Right cardiac atrium (tissue), 5 donors: ENCODE results near the gene TANGO6. TPM values are rescaled to one million over a fixed set of nuclear protein-coding genes. Genes with fewer than 3 reads are reported as not detected.
A peak's percentile ranks its signal among the peaks of the same experiment; 100 is the strongest.

ENCODE experiments used
- ATAC-seq, 2 donors: fragments of 200-7000 bp; cut with Tn5 transposase; one replicate each; pipeline versions ENCODE4 v1.8.0 to v1.9.1; 2020; ENCODE audit warnings: moderate library complexity in 2 of 2, mild to moderate bottlenecking in 1 of 2
- DNase-seq, 3 donors: peaks; one replicate each; pipeline ENCODE4 v3.0.0-alpha.2; 2020
- H3K27ac ChIP-seq: one replicate; pipeline ENCODE4 v1.5.1; 2013; ENCODE audit warnings: mild to moderate bottlenecking, low read length, control low read depth, moderate library complexity
- H3K27me3 ChIP-seq: one replicate; pipeline ENCODE4 v1.6.1; 2013; ENCODE audit not compliant: control insufficient read depth, insufficient read depth
- H3K4me1 ChIP-seq: one replicate; pipeline ENCODE4 v1.6.1; 2013; ENCODE audit warnings: low read length; ENCODE audit not compliant: control insufficient read depth, insufficient read depth
- H3K4me3 ChIP-seq: one replicate; pipeline ENCODE4 v1.5.1; 2013; ENCODE audit warnings: low read length, control low read depth
- H3K9me3 ChIP-seq: one replicate; pipeline ENCODE4 v1.6.1; 2013; ENCODE audit warnings: low read length; ENCODE audit not compliant: control insufficient read depth
- WGBS: extraction: QIAGEN DNeasy Blood & Tissue Kit; methylation state at CpG from one replicate; pipeline ENCODE4 v1.1.7; 2013; 5-methylcytosine and 5-hydroxymethylcytosine counted together
- intact Hi-C, 4 donors: fragments of 100-400 bp; cut with DNase I; formaldehyde crosslinking; loops; one replicate each; pipeline versions ENCODE4 v1.11.0 to v1.14.0; 2022 to 2023
- polyA plus RNA-seq: library from polyadenylated mRNA; stranded (reverse); fragments of 200-250 nt; gene quantifications from one replicate; pipeline ENCODE4 v1.2.3, GENCODE V29; 2013
- total RNA-seq, 4 donors: library from RNA; stranded (reverse); fragmentation: NEBNext Ultra II Directional; extraction: Animal tissue kit (Norgen Biotek cat#: 25700); gene quantifications; one replicate each; pipeline ENCODE4 v1.2.1, GENCODE V29; 2021
- donor health status: healthy with polysubstance abuse.
- donor health status: DM: no; HTN: yes; CAD: no.
- donor health status: DM: no; HTN: no; CAD: no.
- donor health status: DM: no; HTN: yes; CAD: no; lungs with severe emphysema.
- donor health status: DM: yes; HTN: yes; CAD: no.

Gene TANGO6
- total and polyA plus RNA-seq, 5 donors: 2.1 to 11.5 (median 9.7) TPM

DNA sequence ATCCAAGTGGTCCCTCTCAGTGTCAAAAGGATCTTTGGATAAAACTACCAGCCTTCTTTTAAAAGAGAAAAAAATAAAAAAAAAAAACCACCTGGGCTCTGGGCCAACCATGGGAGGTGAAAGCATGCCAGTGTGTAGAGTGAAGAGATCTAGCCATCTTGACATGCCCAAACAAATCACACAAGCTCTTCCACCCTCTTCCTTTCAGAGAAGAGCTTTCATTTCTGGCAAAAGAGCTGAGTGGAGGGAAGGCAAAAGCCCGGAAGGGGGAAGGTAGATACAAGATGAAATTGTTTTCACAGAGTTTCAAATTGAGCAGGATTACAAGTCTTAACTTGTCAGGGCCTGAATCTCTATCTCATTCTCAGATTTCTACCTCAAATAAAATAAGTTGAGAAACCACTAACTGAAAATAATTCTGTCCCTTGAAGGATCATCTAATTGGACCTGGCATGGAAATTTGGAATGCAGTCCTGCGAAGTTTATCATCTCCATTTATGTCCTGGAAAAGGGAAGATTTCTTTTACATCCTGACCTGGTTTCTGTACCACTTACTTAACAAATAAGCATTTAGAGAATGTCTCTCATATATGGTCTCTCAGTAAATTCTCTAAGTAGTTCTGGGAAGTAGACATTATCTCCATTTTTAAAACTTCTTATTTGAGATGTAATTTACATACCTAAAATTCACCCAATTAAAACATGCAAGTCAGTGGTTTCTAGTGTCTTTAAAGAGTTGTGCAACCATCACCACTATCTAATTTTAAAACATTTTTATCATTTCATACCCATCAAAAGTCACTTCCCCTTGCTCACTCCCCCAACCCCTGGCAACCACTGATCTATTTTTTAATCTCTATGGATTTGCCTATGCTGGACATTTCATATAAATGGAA is 93.7 kb downstream of the TANGO6 start:
- 78% methylated on average over 2 of the region's 2 CpGs for WGBS
- Histone ChIP-seq H3K4me3 (no peak overlapping the region), H3K9me3 (no peaks in the 10 kb centered on the region), H3K27me3 (no peaks in the 10 kb centered on the region), H3K27ac (no peak overlapping the region), H3K4me1 (no peaks in the 10 kb centered on the region)
- ATAC-seq (no peak), DNase-seq (no peak)
- intact Hi-C loops: no loop called here

DNA sequence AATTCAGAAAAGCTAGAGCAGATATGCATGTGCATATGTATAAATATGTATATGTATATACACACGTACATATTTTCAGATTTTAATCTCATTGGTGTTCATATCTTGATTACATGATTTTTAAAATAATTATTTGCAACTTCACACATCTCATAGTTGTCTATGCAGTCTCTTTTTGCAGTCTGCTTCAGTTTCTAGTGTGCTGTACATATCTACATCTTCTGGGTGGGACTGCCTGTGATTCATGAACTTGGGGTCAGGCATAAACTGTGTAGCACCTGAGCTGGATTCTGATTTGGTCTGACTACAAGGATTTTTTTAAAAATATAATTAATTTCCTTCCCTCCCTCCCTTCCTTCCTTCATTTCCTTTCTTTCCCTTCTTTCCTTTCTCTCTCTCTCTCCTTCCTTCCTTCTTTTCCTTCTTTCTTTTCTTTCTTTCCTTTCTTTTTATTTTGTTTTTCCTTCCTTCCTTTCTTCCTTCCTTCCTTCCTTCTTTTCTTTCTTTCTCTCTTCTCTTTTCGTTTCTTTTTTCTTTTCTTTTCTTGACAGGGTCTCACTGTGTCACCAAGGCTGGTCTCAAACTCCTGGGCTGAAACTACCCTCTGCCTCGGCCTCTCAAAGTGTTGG is 96.5 kb downstream of the TANGO6 start:
- intact Hi-C loops: no loop called here
- DNase-seq (no peak), ATAC-seq (no peak)
- Histone ChIP-seq H3K4me1 (no peaks in the 10 kb centered on the region), H3K4me3 (no peak overlapping the region), H3K27me3 (no peaks in the 10 kb centered on the region), H3K9me3 (no peaks in the 10 kb centered on the region), H3K27ac (no peak overlapping the region)
- WGBS: 85% methylated on average over 3 of the region's 3 CpGs

DNA sequence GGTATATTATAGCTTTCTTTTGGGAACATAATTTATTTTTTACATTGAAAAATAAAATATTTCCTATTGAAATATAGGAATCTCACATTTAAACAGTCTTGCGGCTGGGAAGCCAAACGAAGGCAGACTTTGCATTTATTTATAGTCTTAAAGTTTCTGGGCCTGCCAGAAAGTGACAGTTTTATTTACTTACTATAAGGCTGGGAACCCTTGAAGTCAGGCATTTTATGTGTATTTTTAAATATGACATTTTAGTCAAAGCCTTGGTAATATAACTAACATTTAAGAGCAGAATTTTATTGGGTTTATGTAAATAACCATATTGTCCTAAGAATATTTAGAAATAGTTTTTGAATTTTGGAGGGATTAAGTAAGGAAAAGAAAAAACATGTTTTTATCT is 97.5 kb downstream of the TANGO6 start:
- intact Hi-C loops: no loop called here
- DNase-seq: no peak
- Histone ChIP-seq H3K4me1 (no peaks in the 10 kb centered on the region), H3K27me3 (no peaks in the 10 kb centered on the region), H3K9me3 (no peaks in the 10 kb centered on the region), H3K27ac (no peak overlapping the region), H3K4me3 (no peak overlapping the region)
- no peak for ATAC-seq
- 96% methylated on average over 2 of the region's 2 CpGs for WGBS

DNA sequence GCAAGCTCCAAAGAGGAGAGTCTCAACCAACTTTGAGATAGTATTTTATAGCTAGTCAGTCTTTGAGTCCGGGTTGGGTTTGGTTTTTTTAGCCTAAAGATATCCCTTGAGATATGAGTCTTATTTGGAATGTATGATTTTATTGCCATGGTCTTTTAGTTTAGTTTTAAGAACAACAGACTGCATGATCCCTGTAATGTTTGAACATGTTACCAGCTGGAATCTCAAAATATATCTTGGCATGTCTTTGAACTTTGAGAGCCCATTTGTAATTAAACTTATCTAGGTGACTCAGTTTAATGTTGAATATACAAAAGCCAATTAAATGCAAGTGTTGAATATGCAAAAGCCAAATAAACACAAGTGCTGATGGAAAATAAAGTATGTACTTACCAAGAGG is 100.6 kb downstream of the TANGO6 start:
- WGBS: 71% methylated on average over 1 of the region's 1 CpG
- DNase-seq (no peak), ATAC-seq (no peak)
- Histone ChIP-seq H3K4me1 (no peaks in the 10 kb centered on the region), H3K27ac (no peak overlapping the region), H3K27me3 (no peaks in the 10 kb centered on the region), H3K9me3 (no peaks in the 10 kb centered on the region), H3K4me3 (no peak overlapping the region)
- intact Hi-C loops: no loop called here

DNA sequence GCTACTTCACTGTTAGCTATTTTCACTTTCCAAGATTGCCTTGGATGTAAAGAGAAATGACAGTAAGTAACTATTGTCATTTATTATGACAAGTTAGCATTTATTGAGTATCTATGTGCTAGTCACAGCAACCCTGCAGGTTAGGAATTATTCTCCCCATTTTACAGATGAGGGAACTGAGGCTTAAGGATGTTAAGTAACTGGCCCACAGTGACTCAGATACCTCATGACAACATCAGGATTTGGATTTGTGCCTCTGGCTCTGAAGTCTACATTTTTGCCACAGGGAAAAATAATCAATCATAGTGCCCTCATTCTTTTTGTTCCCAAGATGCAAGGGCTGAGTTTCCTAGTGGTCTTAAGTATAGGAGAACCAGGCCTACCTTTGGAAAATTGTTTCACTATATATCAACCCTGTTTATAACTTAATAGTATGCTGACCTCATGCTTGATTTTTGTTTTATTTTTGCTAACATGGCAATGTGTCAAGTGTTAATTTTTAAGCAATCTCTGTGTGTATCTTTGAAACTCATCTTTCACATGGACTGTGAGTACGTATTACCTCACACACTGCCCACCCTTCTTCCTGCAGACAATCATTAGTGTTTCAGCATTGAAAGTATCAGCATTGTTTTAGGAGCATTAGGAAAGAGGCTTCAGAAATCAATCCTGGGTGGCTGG is 105.0 kb downstream of the TANGO6 start:
- Histone ChIP-seq H3K27ac (no peak overlapping the region), H3K27me3 (no peaks in the 10 kb centered on the region), H3K4me3 (no peak overlapping the region), H3K9me3 (no peaks in the 10 kb centered on the region), H3K4me1 (no peaks in the 10 kb centered on the region)
- ATAC-seq: no peak
- intact Hi-C loops: no loop called here
- 96% methylated on average over 1 of the region's 1 CpG for WGBS
- no peak for DNase-seq

DNA sequence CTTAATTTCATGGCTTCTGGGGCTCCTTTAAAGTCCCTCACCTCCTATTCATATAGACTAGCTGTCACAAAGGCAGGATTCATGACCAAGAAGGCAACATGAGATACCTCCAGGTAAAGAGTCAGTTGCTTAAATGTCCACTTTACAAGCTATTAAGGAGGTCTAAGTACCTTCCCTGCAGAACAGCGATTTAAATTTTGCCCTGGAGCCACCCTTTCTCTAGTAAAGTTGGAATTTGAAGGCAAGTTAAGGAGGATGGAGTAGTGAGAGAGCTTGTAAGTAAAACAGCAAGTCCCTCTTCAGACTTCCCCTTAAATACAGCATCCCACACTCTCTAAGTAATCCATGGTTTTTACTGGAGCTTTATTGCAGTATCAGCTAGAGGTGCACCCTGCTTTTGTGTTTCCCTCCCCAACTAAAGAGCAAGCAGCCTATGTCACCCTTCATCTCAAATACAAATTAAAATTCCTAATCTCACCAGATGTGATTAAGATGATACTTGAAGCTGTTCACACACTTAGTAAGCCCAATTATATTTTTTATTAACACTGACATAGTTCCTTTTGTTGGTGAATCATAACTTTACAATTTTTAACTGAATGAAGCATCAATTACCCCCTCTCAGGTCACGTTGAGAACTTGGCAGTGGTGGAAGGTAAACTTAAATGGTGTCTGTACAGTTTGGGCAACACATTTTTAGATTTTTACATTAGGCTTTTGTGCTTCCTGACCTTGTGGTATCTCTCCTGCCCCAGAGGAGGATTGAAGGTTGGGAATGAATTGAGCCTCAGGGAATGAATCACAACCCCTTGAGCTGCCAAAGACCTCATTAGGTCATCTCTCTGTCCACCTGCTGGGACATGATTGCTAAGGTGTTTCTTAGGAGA is 108.9 kb downstream of the TANGO6 start:
- Histone ChIP-seq H3K27me3 (no peaks in the 10 kb centered on the region), H3K4me3 (no peak overlapping the region), H3K27ac (no peak overlapping the region), H3K4me1 (no peaks in the 10 kb centered on the region), H3K9me3 (no peaks in the 10 kb centered on the region)
- DNase-seq: no peak
- WGBS: 82% methylated on average over 2 of the region's 2 CpGs
- no peak for ATAC-seq
- intact Hi-C loops: no loop called here

DNA sequence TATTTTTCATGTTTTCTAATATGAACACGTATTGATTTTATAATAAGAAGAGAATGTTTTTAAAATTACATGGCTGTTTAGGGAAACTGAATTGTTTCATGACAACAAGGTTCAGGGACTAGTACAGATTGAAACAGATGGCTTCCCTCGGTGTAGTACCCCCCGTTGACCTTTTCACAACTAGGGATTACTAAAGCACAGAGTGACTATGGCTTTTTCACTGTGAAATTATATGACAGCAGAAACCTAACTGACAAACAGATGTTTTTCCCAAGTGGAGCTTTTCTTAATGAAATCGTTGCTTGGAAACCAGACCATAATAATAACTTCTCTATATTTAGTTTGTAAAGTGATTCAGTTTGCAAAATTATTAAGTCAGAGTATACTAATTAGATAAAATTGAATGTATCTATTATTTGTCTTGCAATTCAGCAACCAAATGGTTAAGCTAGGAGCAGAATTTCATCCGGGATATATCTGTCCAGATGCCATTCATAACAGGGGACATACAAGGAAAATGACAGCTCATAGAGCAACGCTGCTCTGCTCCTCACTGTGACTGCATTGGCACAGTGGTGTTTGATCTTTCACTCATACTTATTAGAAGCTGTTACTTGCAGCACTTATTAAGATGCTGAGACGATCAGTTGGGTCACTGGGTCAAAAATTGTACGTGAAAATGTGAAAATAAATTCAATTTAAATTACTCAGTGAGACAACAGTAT is 111.7 kb downstream of the TANGO6 start:
- intact Hi-C loops: no loop called here
- Histone ChIP-seq H3K27ac (no peak overlapping the region), H3K9me3 (no peaks in the 10 kb centered on the region), H3K4me3 (no peak overlapping the region), H3K4me1 (no peaks in the 10 kb centered on the region), H3K27me3 (no peaks in the 10 kb centered on the region)
- DNase-seq (no peak), ATAC-seq (peak; percentile 40 to 51)
- 43% methylated on average over 8 of the region's 8 CpGs for WGBS

DNA sequence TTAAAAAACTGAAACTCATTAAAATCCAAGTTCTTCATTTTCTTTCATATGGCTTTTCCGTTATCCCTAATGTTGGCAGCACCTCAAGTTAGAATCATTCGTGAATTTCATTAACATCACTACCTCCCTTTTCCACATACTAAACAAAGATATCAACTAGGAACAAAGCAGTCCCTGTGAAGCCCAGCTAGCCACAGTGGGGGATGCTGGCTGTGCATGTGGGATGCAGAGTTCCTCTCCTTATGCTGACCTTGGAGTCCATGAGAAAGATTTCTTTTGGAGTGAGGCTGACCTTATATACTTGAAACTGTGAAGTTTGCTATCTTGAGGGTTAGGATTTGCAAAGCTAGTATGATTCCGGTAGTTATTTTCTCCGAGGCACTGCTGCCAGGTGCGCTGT is 117.6 kb downstream of the TANGO6 start:
- H3K27me3 ChIP-seq: no peaks in the 10 kb centered on the region
- WGBS: 68% methylated on average over 5 of the region's 5 CpGs
- no peak overlapping the region for H3K27ac ChIP-seq
- H3K9me3 ChIP-seq: no peaks in the 10 kb centered on the region
- intact Hi-C loops: no loop called here
- DNase-seq (no peak), ATAC-seq (no peak)
- no peak overlapping the region for H3K4me3 ChIP-seq
- no peaks in the 10 kb centered on the region for H3K4me1 ChIP-seq

DNA sequence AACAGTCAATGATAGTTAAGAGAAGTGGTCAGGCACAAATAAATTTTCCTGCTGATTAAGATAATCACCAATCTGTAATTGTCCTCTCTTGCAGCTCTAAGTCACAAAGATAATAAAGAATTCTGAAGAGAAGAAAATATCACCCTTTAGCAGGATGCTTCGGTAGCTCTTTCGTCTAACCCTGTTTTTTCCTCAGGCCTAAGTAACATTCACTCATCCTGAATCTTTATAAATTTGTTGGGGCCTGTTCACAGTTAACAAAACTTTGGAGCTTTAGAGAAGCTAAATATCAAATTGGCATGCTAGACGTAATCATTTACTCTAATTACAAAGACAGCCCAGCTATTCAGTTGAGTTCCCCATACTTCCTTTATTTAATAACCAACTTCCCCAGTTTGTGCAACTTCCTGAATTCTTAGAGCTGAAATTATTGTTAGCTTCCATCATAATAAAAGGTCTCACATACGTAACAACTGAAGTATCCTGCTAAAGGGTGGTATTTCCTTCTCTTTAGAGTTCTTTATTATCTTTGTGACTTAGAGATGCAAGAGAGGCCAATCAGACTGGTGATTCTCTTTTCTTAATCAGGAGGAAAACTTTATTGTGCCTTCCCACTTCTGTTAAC is 118.6 kb downstream of the TANGO6 start:
- no peak for ATAC-seq

DNA sequence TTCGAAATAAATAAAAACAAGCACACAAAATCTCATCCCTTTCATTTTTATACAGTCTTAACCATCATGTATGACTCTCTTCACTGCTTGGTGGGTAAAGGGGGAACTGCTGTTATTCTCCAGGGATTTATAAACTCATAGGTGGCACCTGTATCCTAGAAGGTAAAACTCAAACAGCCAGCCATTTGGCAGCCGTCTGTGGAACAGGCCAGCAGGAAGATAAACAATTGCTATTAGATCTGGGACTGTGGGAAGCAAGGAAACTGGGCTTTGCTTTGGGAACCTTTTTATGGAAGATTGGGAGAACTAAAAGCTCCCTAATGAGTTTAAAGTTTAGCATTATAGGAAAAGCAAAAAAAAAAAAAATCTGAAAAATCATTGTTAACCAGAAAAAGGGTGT is 126.0 kb downstream of the TANGO6 start:
- Histone ChIP-seq H3K27ac (no peak overlapping the region), H3K27me3 (no peaks in the 10 kb centered on the region), H3K4me1 (no peaks in the 10 kb centered on the region), H3K9me3 (no peaks in the 10 kb centered on the region), H3K4me3 (no peak overlapping the region)
- intact Hi-C loops: no loop called here
- 79% methylated on average over 2 of the region's 2 CpGs for WGBS
- DNase-seq (no peak), ATAC-seq (no peak)

More for the DNA sequence above, 118.6 kb downstream of the TANGO6 start:
- Histone ChIP-seq H3K9me3 (no peaks in the 10 kb centered on the region), H3K4me3 (no peak overlapping the region), H3K4me1 (no peaks in the 10 kb centered on the region), H3K27ac (no peak overlapping the region), H3K27me3 (no peaks in the 10 kb centered on the region)
- DNase-seq: no peak
- intact Hi-C loops: no loop called here
- 78% methylated on average over 4 of the region's 4 CpGs for WGBS
